Mesendoderm (in vitro differentiated cells): ENCODE measurements around the gene GATA6.
"Not testable (repeated sequence)": the region's sequence is repeated elsewhere in the genome, so short reads cannot be mapped to it uniquely, and the experiment has no call there.

Experiments
- DNase-seq: peaks from one replicate; pipeline ENCODE4 v3.0.0; 2013
- H2AK5ac ChIP-seq: 2 replicates; pipeline ENCODE4 v1.6.1; 2013; ENCODE audit warnings: low read length, inconsistent platforms
- H2BK120ac ChIP-seq: 2 replicates; pipeline ENCODE4 v1.6.1; 2013; ENCODE audit warnings: low read depth, mild to moderate bottlenecking, low read length, moderate library complexity, mixed read lengths
- H2BK15ac ChIP-seq: replicated peaks from 2 replicates; pipeline ENCODE4 v1.6.1; 2013; ENCODE audit warnings: low read depth, mild to moderate bottlenecking, moderate library complexity
- H2BK5ac ChIP-seq: 2 replicates; pipeline ENCODE4 v1.6.1; 2013; ENCODE audit warnings: low read length, inconsistent platforms
- H3K18ac ChIP-seq: 2 replicates; pipeline ENCODE4 v1.6.1; 2013; ENCODE audit warnings: mild to moderate bottlenecking, low read length, mixed read lengths
- H3K23ac ChIP-seq: one replicate; pipeline ENCODE4 v1.6.1; 2013; ENCODE audit warnings: low read length
- H3K27ac ChIP-seq: 2 replicates; pipeline ENCODE4 v1.5.1; 2013; ENCODE audit warnings: low read depth, mild to moderate bottlenecking, inconsistent platforms, low read length, moderate library complexity
- H3K27me3 ChIP-seq: 2 replicates; pipeline ENCODE4 v1.6.1; 2013; ENCODE audit warnings: low read length, control low read depth, mild to moderate bottlenecking, inconsistent platforms; ENCODE audit not compliant: insufficient read depth, poor library complexity
- H3K36me3 ChIP-seq: 2 replicates; pipeline ENCODE4 v1.6.1; 2013; ENCODE audit warnings: low read length, inconsistent platforms; ENCODE audit not compliant: control insufficient read depth, insufficient read depth
- H3K4ac ChIP-seq: one replicate; pipeline ENCODE4 v1.6.1; 2013; ENCODE audit warnings: low read depth, mild to moderate bottlenecking, low read length, moderate library complexity
- H3K4me1 ChIP-seq: 2 replicates; pipeline ENCODE4 v1.6.1; 2013; ENCODE audit warnings: low read depth, low read length, inconsistent platforms; ENCODE audit not compliant: control insufficient read depth
- H3K4me2 ChIP-seq: 2 replicates; pipeline ENCODE4 v1.6.1; 2013; ENCODE audit warnings: low read length
- H3K4me3 ChIP-seq: 2 replicates; pipeline ENCODE4 v1.5.1; 2013; ENCODE audit warnings: mild to moderate bottlenecking, low read length
- H3K56ac ChIP-seq: one replicate; pipeline ENCODE4 v1.6.1; 2013; ENCODE audit warnings: low read length
- H3K79me1 ChIP-seq: 2 replicates; pipeline ENCODE4 v1.6.1; 2013; ENCODE audit warnings: low read length, inconsistent platforms
- H3K79me2 ChIP-seq: 2 replicates; pipeline ENCODE4 v1.6.1; 2013; ENCODE audit warnings: mild to moderate bottlenecking, low read length; ENCODE audit not compliant: control insufficient read depth, insufficient read depth
- H3K9ac ChIP-seq: 2 replicates; pipeline ENCODE4 v1.6.1; 2013; ENCODE audit warnings: low read length, inconsistent platforms
- H4K5ac ChIP-seq: one replicate; pipeline ENCODE4 v1.6.1; 2013; ENCODE audit warnings: low read length
- H4K8ac ChIP-seq: one replicate; pipeline ENCODE4 v1.6.1; 2013; ENCODE audit warnings: low read depth, mild to moderate bottlenecking, control low read depth, low read length, moderate library complexity
- WGBS: extraction: QIAGEN DNeasy Blood & Tissue Kit; methylation state at CpG from one replicate; pipeline ENCODE4 v1.1.7; 2013; ENCODE audit warnings: low lambda C conversion rate, missing lambda C conversion rate; ENCODE audit not compliant: insufficient coverage; ENCODE audit errors: extremely low coverage; 5-methylcytosine and 5-hydroxymethylcytosine counted together

The GATA6 gene

GRCh38 chr18:22179631-22180030, 10.2 kb downstream of the GATA6 start:
- Histone ChIP-seq H3K9ac (no peak overlapping the region), H3K79me1 (peaks cover 3% of the 10 kb centered on the region), H2BK5ac (no peak overlapping the region), H3K27ac (no peak overlapping the region), H3K4ac (no peak overlapping the region), H3K56ac (no peak overlapping the region), H3K18ac (no peak overlapping the region), H2BK15ac (no peak overlapping the region), H3K4me1 (peaks cover 3% of the 10 kb centered on the region), H3K23ac (no peak overlapping the region), H4K5ac (no peak overlapping the region), H2BK120ac (no peak overlapping the region), H3K4me2 (no peak overlapping the region), H3K27me3 (peaks cover 9% of the 10 kb centered on the region), H3K4me3 (no peak overlapping the region), H3K36me3 (peaks cover 20% of the 10 kb centered on the region), H2AK5ac (no peak overlapping the region), H4K8ac (no peak overlapping the region), H3K79me2 (peaks cover 49% of the 10 kb centered on the region)
- no peak for DNase-seq
- WGBS, result 100% methylated on average over 1 of the region's 1 CpG

- Histone ChIP-seq H2BK120ac (no peak overlapping the region), H3K56ac (no peak overlapping the region), H4K5ac (no peak overlapping the region), H3K4ac (no peak overlapping the region), H3K36me3 (peaks cover 24% of the 10 kb centered on the region), H3K79me1 (peaks cover 8% of the 10 kb centered on the region), H3K27ac (no peak overlapping the region), H3K18ac (no peak overlapping the region), H4K8ac (no peak overlapping the region), H2BK15ac (no peak overlapping the region), H2BK5ac (no peak overlapping the region), H3K4me2 (no peak overlapping the region), H3K4me3 (no peak overlapping the region), H2AK5ac (no peak overlapping the region), H3K27me3 (peaks cover 6% of the 10 kb centered on the region), H3K9ac (no peak overlapping the region), H3K23ac (no peak overlapping the region), H3K79me2 (peaks cover 49% of the 10 kb centered on the region), H3K4me1 (peaks cover 3% of the 10 kb centered on the region)
- WGBS, result no CpG with 5 or more reads among the region's 6 CpGs
- DNase-seq, result no peak
These were observed 11.3 kb downstream of the GATA6 start for GRCh38 chr18:22180722-22181121.

- H3K23ac ChIP-seq, result no peak overlapping the region
- no CpG with 5 or more reads among the region's 4 CpGs for WGBS
- peaks cover 25% of the 10 kb centered on the region for H3K36me3 ChIP-seq
- H3K4me2 ChIP-seq, result no peak overlapping the region
- peak overlapping the region; percentile 15 for H3K9ac ChIP-seq
- H3K27me3 ChIP-seq, result no peaks in the 10 kb centered on the region
- H3K79me1 ChIP-seq, result peaks cover 12% of the 10 kb centered on the region
- no peak overlapping the region for H3K56ac ChIP-seq
- no peak for DNase-seq
- no peak overlapping the region for H3K27ac ChIP-seq
- no peak overlapping the region for H2AK5ac ChIP-seq
- H2BK15ac ChIP-seq, result no peak overlapping the region
- H3K4me1 ChIP-seq, result peaks cover 3% of the 10 kb centered on the region
- no peak overlapping the region for H4K8ac ChIP-seq
- no peak overlapping the region for H3K4me3 ChIP-seq
- no peak overlapping the region for H4K5ac ChIP-seq
- H2BK5ac ChIP-seq, result no peak overlapping the region
- no peak overlapping the region for H3K18ac ChIP-seq
- no peak overlapping the region for H2BK120ac ChIP-seq
- H3K4ac ChIP-seq, result no peak overlapping the region
- peaks cover 42% of the 10 kb centered on the region for H3K79me2 ChIP-seq
These were observed 13.7 kb downstream of the GATA6 start for GRCh38 chr18:22182884-22183697.

- Histone ChIP-seq H4K5ac (no peak overlapping the region), H3K4ac (no peak overlapping the region), H3K27me3 (no peaks in the 10 kb centered on the region), H2BK15ac (no peak overlapping the region), H3K79me1 (peaks cover 15% of the 10 kb centered on the region), H3K4me2 (no peak overlapping the region), H3K79me2 (peaks cover 43% of the 10 kb centered on the region), H4K8ac (no peak overlapping the region), H3K9ac (peak overlapping the region; percentile 15), H2BK5ac (no peak overlapping the region), H3K4me3 (no peak overlapping the region), H3K56ac (no peak overlapping the region), H3K27ac (peak overlapping the region; percentile 26), H3K36me3 (peaks cover 29% of the 10 kb centered on the region), H3K18ac (no peak overlapping the region), H3K4me1 (peaks cover 3% of the 10 kb centered on the region), H3K23ac (no peak overlapping the region), H2BK120ac (no peak overlapping the region), H2AK5ac (no peak overlapping the region)
- no CpG with 5 or more reads among the region's 3 CpGs for WGBS
- no peak for DNase-seq
These were observed 14.3 kb downstream of the GATA6 start for GRCh38 chr18:22183698-22184170.

DNA sequence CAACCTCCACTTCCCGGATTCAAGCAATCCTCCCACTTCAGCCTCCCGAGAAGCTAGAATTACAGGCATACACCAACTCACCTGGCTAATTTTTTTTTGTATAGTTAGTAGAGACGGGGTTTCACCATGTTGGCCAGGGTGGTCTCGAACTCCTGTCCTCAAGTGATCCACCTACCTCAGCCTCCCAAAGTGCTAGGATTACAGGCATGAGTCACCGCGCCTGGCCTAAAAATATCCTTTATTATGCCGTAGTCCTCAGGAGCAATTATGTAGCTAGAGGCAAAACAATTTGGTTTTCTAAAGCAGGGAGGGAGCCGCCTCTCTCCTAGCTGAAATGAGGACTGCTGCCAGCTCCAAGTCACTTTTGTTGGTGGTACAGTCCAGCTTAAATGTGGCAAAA, 15.2 kb downstream of the GATA6 start:
- H4K8ac ChIP-seq, H3K56ac ChIP-seq, H2BK120ac ChIP-seq, H3K4me1 ChIP-seq, H2BK15ac ChIP-seq, H3K4ac ChIP-seq, H3K23ac ChIP-seq, H2BK5ac ChIP-seq, H3K9ac ChIP-seq, H3K27me3 ChIP-seq, H3K4me2 ChIP-seq, H3K27ac ChIP-seq, H3K4me3 ChIP-seq, H3K18ac ChIP-seq, H4K5ac ChIP-seq, DNase-seq, H2AK5ac ChIP-seq: not testable (repeated sequence)
- peaks cover 29% of the 10 kb centered on the region for H3K36me3 ChIP-seq
- WGBS, result no CpG with 5 or more reads among the region's 8 CpGs
- H3K79me1 ChIP-seq, result peaks cover 16% of the 10 kb centered on the region
- H3K79me2 ChIP-seq, result peaks cover 42% of the 10 kb centered on the region
